Measurements from ENCODE around the gene VEGFC. TPM values are rescaled to one million over a fixed set of nuclear protein-coding genes. Genes with fewer than 3 reads are reported as not detected.

VEGFC gene
- total RNA-seq, 1 experiment from 2014 or later: 8.7 TPM

GRCh38 chr4:176834531-176834930, 41.8 kb upstream of the VEGFC start:
- Histone ChIP-seq H3K27me3 (ENCODE audit: insufficient read depth, low read depth) (no peaks in the 10 kb centered on the region), H4K20me1 (ENCODE audit: insufficient read depth) (no peaks in the 10 kb centered on the region), H3K4me1 (replicated peaks; ENCODE audit: insufficient read depth) (peaks cover 5% of the 10 kb centered on the region; the same call in 1 of the 2 replicates), H3F3A (ENCODE audit: insufficient read depth, low read depth) (no peaks in the 10 kb centered on the region), H3K9me2 (ENCODE audit: insufficient read depth) (no peaks in the 10 kb centered on the region), H3K79me2 (ENCODE audit: low read depth) (no peaks in the 10 kb centered on the region), H3K4me2 (no peak overlapping the region), H3K9me3 (ENCODE audit: insufficient read depth, low read depth) (no peaks in the 10 kb centered on the region), H3K4me3 (no peak overlapping the region), H3K36me3 (ENCODE audit: low read depth) (no peaks in the 10 kb centered on the region), H2AFZ (no peak overlapping the region), H3K27ac (no peak overlapping the region)
- POLR2A ChIA-PET (ENCODE audit: unreplicated experiment): no interaction called here
- BruUV-seq (replicated peaks): no TSS peak
- no peak for TF ChIP-seq EZH2 (IDR thresholded peaks at IDR 0.05; ENCODE audit: low read depth)
- no peak for DNase-seq
- intact Hi-C loops (cut with micrococcal nuclease; ENCODE audit: unreplicated experiment): no loop called here
- CTCF ChIA-PET: no interaction called here

DNA sequence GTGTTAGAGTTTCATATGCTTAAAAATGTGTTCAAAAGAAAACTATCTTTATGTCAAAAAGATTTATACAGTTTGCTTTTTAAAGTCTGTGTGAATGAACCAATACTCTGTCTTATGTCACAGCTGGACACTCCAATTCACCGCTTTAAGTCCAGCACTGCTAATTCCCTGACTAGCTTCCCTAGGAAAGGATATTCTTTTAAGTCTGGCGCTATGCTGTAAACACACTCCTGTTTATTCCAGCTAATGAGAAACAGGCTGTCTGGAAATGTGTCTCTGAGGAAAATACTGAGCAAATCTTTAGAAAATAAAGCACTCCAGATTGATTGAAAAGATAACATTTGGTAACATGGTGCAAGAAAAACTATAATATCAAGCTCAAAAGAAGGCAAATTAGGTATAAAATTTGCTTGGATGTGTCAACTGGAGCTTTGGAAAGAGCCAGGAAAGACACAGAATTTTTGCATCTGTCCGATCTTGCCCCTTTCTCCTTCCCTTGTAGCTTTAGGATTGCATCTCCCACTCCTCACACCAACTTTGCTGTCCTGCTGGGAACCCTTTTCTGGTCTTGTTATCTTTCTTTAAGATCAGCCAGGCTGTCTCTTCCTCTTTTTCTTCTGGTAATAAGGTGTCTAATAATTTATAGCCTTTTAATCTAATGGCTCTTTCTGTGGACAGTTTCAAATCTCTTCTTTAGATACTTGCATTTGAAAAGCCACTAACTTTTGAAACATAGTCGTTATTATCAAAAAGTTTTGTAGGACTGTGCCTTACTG, 40.9 kb upstream of the VEGFC start:
- no peaks in the 10 kb centered on the region for H3K9me2 ChIP-seq (ENCODE audit: insufficient read depth)
- peaks cover 5% of the 10 kb centered on the region; the same call in 1 of the 2 replicates for H3K4me1 ChIP-seq (replicated peaks; ENCODE audit: insufficient read depth)
- no peaks in the 10 kb centered on the region for H3K27me3 ChIP-seq (ENCODE audit: insufficient read depth, low read depth)
- no peak overlapping the region for H2AFZ ChIP-seq
- no peaks in the 10 kb centered on the region for H3K79me2 ChIP-seq (ENCODE audit: low read depth)
- no peak for DNase-seq
- H3F3A ChIP-seq (ENCODE audit: insufficient read depth, low read depth): no peaks in the 10 kb centered on the region
- H3K27ac ChIP-seq: no peak overlapping the region
- H3K36me3 ChIP-seq (ENCODE audit: low read depth): no peaks in the 10 kb centered on the region
- no peak overlapping the region for H3K4me3 ChIP-seq
- H4K20me1 ChIP-seq (ENCODE audit: insufficient read depth): no peaks in the 10 kb centered on the region
- H3K9me3 ChIP-seq (ENCODE audit: insufficient read depth, low read depth): no peaks in the 10 kb centered on the region
- no TSS peak for BruUV-seq (replicated peaks)
- POLR2A ChIA-PET (ENCODE audit: unreplicated experiment): no interaction called here
- TF ChIP-seq, protein P1, sequence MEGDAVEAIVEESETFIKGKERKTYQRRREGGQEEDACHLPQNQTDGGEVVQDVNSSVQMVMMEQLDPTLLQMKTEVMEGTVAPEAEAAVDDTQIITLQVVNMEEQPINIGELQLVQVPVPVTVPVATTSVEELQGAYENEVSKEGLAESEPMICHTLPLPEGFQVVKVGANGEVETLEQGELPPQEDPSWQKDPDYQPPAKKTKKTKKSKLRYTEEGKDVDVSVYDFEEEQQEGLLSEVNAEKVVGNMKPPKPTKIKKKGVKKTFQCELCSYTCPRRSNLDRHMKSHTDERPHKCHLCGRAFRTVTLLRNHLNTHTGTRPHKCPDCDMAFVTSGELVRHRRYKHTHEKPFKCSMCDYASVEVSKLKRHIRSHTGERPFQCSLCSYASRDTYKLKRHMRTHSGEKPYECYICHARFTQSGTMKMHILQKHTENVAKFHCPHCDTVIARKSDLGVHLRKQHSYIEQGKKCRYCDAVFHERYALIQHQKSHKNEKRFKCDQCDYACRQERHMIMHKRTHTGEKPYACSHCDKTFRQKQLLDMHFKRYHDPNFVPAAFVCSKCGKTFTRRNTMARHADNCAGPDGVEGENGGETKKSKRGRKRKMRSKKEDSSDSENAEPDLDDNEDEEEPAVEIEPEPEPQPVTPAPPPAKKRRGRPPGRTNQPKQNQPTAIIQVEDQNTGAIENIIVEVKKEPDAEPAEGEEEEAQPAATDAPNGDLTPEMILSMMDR (conservative IDR thresholded peaks at IDR 0.05): no peak
- no peak for TF ChIP-seq EZH2 (IDR thresholded peaks at IDR 0.05; ENCODE audit: low read depth)
- H3K4me2 ChIP-seq: no peak overlapping the region
- CTCF ChIA-PET: no interaction called here
- intact Hi-C loops (cut with micrococcal nuclease; ENCODE audit: unreplicated experiment): no loop called here

GRCh38 chr4:176830971-176831370, 38.2 kb upstream of the VEGFC start:
- Histone ChIP-seq H3K4me3 (no peak overlapping the region), H3K9me3 (ENCODE audit: insufficient read depth, low read depth) (no peaks in the 10 kb centered on the region), H2AFZ (no peak overlapping the region), H3K27me3 (ENCODE audit: insufficient read depth, low read depth) (no peaks in the 10 kb centered on the region), H3K4me1 (replicated peaks; ENCODE audit: insufficient read depth) (no peaks in the 10 kb centered on the region), H3K27ac (no peak overlapping the region), H4K20me1 (ENCODE audit: insufficient read depth) (no peaks in the 10 kb centered on the region), H3K79me2 (ENCODE audit: low read depth) (no peaks in the 10 kb centered on the region), H3K36me3 (ENCODE audit: low read depth) (no peaks in the 10 kb centered on the region), H3F3A (ENCODE audit: insufficient read depth, low read depth) (no peaks in the 10 kb centered on the region), H3K9me2 (ENCODE audit: insufficient read depth) (no peaks in the 10 kb centered on the region), H3K4me2 (no peak overlapping the region)
- no peak for DNase-seq
- intact Hi-C loops (cut with micrococcal nuclease; ENCODE audit: unreplicated experiment): no loop called here
- ChIA-PET CTCF (no interaction called here), POLR2A (ENCODE audit: unreplicated experiment) (no interaction called here)
- TF ChIP-seq, protein P1 (conservative IDR thresholded peaks at IDR 0.05): no peak
- no peak for TF ChIP-seq EZH2 (IDR thresholded peaks at IDR 0.05; ENCODE audit: low read depth)
- no TSS peak for BruUV-seq (replicated peaks)

DNA sequence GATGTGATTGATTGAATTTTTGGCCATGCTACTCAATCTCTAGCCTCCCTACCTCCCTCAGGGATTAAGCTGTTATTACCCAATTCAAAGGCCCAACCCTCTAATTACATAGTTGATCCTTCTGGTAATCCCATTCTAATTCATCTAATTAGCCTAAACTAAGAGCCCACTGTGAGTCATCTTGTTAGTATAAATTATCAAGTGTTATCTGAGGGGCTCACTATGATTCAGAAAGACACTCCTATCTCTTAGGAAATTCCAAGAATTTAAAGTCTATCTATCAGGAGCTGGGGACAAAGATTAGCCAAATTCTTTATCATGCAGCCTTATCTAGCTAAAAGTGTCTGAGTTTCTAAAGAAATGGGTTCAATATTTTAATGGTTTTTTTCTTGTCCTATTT, 32.9 kb upstream of the VEGFC start:
- no TSS peak for BruUV-seq (replicated peaks)
- DNase-seq: no peak
- no peak overlapping the region for H2AFZ ChIP-seq
- H4K20me1 ChIP-seq (ENCODE audit: insufficient read depth): no peaks in the 10 kb centered on the region
- ChIA-PET POLR2A (ENCODE audit: unreplicated experiment) (no interaction called here), CTCF (no interaction called here)
- TF ChIP-seq, protein P1 (conservative IDR thresholded peaks at IDR 0.05): no peak
- TF ChIP-seq EZH2 (IDR thresholded peaks at IDR 0.05; ENCODE audit: low read depth): no peak
- no peak overlapping the region for H3K4me2 ChIP-seq
- H3K9me3 ChIP-seq (ENCODE audit: insufficient read depth, low read depth): no peaks in the 10 kb centered on the region
- no peak overlapping the region for H3K4me3 ChIP-seq
- H3K27ac ChIP-seq: no peak overlapping the region
- no peaks in the 10 kb centered on the region for H3F3A ChIP-seq (ENCODE audit: insufficient read depth, low read depth)
- intact Hi-C loops (cut with micrococcal nuclease; ENCODE audit: unreplicated experiment): no loop called here
- H3K4me1 ChIP-seq (replicated peaks; ENCODE audit: insufficient read depth): no peaks in the 10 kb centered on the region
- H3K36me3 ChIP-seq (ENCODE audit: low read depth): no peaks in the 10 kb centered on the region
- H3K9me2 ChIP-seq (ENCODE audit: insufficient read depth): no peaks in the 10 kb centered on the region
- H3K27me3 ChIP-seq (ENCODE audit: insufficient read depth, low read depth): no peaks in the 10 kb centered on the region
- no peaks in the 10 kb centered on the region for H3K79me2 ChIP-seq (ENCODE audit: low read depth)
